Transverse colon (tissue), 4 donors: ENCODE measurements around the gene SENP8.

Experiments used
- CTCF ChIP-seq, 5 experiments: fragments of 200-600 bp in 3 of 5; fragments of 450-650 bp in 2 of 5; sonication (generic) in 3 of 5; IDR thresholded peaks; 1 replicate in 2 of 5; 2 replicates in 3 of 5; pipeline ENCODE4 v1.5.1; 2016 to 2017; ENCODE audit warnings: antibody characterized with exemption in 5 of 5, inconsistent platforms in 3 of 5, mild to moderate bottlenecking in 2 of 5, moderate library complexity in 1 of 5
- EP300 ChIP-seq: sonication (generic); formaldehyde crosslinking; IDR thresholded peaks from one replicate; pipeline ENCODE4 v1.6.1; 2017; ENCODE audit warnings: antibody characterized with exemption, low read depth
- POLR2A ChIP-seq: fragments of 450-650 bp; IDR thresholded peaks from one replicate; pipeline ENCODE4 v1.6.1; 2016; ENCODE audit warnings: antibody characterized with exemption, mild to moderate bottlenecking, moderate library complexity
- POLR2AphosphoS5 ChIP-seq, 3 donors: sonication (generic); formaldehyde crosslinking; IDR thresholded peaks; one replicate each; pipeline ENCODE4 v1.6.1; 2016; ENCODE audit warnings: antibody characterized with exemption in 3 of 3

GRCh38 chr15:72174551-72175165 lies 56.5 kb downstream of the SENP8 start:
- TF ChIP-seq CTCF (IDR thresholded peaks at IDR 0.05) (no peak), POLR2A (no peak), POLR2AphosphoS5 (IDR thresholded peaks at IDR 0.05) (no peak), EP300 (no peak)
